SU-DHL-6 (cell line): ENCODE results near the gene LRRK1.

Source experiments
- EZH2phosphoT487 ChIP-seq: fragments of 200-600 bp; sonication (generic), shearing (Covaris generic); conservative IDR thresholded peaks from 2 replicates; pipeline ENCODE4 v1.6.1; 2018; ENCODE audit warnings: mild to moderate bottlenecking, antibody characterized with exemption, low read length, moderate library complexity, mixed read lengths
- TF ChIP-seq, protein P1 (sequence below): fragments of 200-600 bp; sonication (generic); IDR thresholded peaks from one replicate; pipeline ENCODE4 v1.5.1; 2017; ENCODE audit warnings: antibody characterized with exemption, mild to moderate bottlenecking, low read length, moderate library complexity; ENCODE audit not compliant: insufficient read depth, poor library complexity, severe bottlenecking

- TF ChIP-seq, protein P1, sequence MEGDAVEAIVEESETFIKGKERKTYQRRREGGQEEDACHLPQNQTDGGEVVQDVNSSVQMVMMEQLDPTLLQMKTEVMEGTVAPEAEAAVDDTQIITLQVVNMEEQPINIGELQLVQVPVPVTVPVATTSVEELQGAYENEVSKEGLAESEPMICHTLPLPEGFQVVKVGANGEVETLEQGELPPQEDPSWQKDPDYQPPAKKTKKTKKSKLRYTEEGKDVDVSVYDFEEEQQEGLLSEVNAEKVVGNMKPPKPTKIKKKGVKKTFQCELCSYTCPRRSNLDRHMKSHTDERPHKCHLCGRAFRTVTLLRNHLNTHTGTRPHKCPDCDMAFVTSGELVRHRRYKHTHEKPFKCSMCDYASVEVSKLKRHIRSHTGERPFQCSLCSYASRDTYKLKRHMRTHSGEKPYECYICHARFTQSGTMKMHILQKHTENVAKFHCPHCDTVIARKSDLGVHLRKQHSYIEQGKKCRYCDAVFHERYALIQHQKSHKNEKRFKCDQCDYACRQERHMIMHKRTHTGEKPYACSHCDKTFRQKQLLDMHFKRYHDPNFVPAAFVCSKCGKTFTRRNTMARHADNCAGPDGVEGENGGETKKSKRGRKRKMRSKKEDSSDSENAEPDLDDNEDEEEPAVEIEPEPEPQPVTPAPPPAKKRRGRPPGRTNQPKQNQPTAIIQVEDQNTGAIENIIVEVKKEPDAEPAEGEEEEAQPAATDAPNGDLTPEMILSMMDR, result no peak
- TF ChIP-seq EZH2phosphoT487, result no peak
These were observed 200.0 kb downstream of the LRRK1 start for GRCh38 chr15:101119181-101119580.
